SK-N-SH treated with all-trans-retinoic acid at 6 μM for 48 hours (cell line): ENCODE data around the gene IL31.

Source experiments
- ATAC-seq: fragments of 200-7000 bp; cut with Tn5 transposase; 3 replicates; pipeline ENCODE4 v1.9.1; 2020; ENCODE audit warnings: mild to moderate bottlenecking, moderate library complexity
- ARNTL ChIP-seq: fragments of 450-650 bp; formaldehyde crosslinking; IDR thresholded peaks from 2 replicates; pipeline ENCODE4 v1.5.0; 2020; ENCODE audit warnings: low read depth, mild to moderate bottlenecking, moderate library complexity, borderline replicate concordance
- BACH2 ChIP-seq: fragments of 250-450 bp; sonication (Bioruptor Pico); IDR thresholded peaks from 2 replicates; pipeline ENCODE4 v1.9.0; 2021; ENCODE audit warnings: mild to moderate bottlenecking, borderline replicate concordance
- CSDC2 ChIP-seq: fragments of 250-450 bp; sonication (Bioruptor Pico); IDR thresholded peaks from 2 replicates; pipeline ENCODE4 v1.5.0; 2020; ENCODE audit warnings: mild to moderate bottlenecking, moderate library complexity
- CSRNP3 ChIP-seq: fragments of 250-450 bp; sonication (Bioruptor Pico); IDR thresholded peaks from 2 replicates; pipeline ENCODE4 v1.5.1; 2021; ENCODE audit warnings: mild to moderate bottlenecking, moderate library complexity
- GLIS3 ChIP-seq: fragments of 250-450 bp; sonication (Bioruptor Pico); IDR thresholded peaks from 2 replicates; pipeline ENCODE4 v1.5.0; 2020; ENCODE audit warnings: mild to moderate bottlenecking, moderate library complexity
- ISL1 ChIP-seq: fragments of 250-450 bp; sonication (Bioruptor Pico); IDR thresholded peaks from 2 replicates; pipeline ENCODE4 v2.1.2; 2022; ENCODE audit warnings: mild to moderate bottlenecking, moderate library complexity
- OSR1 ChIP-seq: fragments of 250-450 bp; sonication (Bioruptor Pico); IDR thresholded peaks from 2 replicates; pipeline ENCODE4 v1.8.0; 2022; ENCODE audit warnings: moderate library complexity, mild to moderate bottlenecking, inconsistent platforms
- PATZ1 ChIP-seq: fragments of 250-450 bp; sonication (Bioruptor Pico); IDR thresholded peaks from 2 replicates; pipeline ENCODE4 v1.8.0; 2020; ENCODE audit warnings: mild to moderate bottlenecking, moderate library complexity, borderline replicate concordance
- POU6F1 ChIP-seq: fragments of 250-450 bp; sonication (Bioruptor Pico); IDR thresholded peaks from 2 replicates; pipeline ENCODE4 v1.8.0; 2021; ENCODE audit warnings: low read depth, mild to moderate bottlenecking, moderate library complexity, borderline replicate concordance
- PPARA ChIP-seq: fragments of 250-450 bp; sonication (Bioruptor Pico); IDR thresholded peaks from 2 replicates; pipeline ENCODE4 v1.5.0; 2020; ENCODE audit warnings: mild to moderate bottlenecking, borderline replicate concordance
- RARB ChIP-seq: fragments of 250-450 bp; sonication (Bioruptor Pico); IDR thresholded peaks from 2 replicates; pipeline ENCODE4 v1.8.0; 2021; ENCODE audit warnings: mild to moderate bottlenecking, moderate library complexity
- SNAI2 ChIP-seq: fragments of 250-450 bp; sonication (Bioruptor Pico); IDR thresholded peaks from 2 replicates; pipeline ENCODE4 v1.5.0; 2020; ENCODE audit warnings: mild to moderate bottlenecking, moderate library complexity
- TCF4 ChIP-seq: fragments of 250-450 bp; sonication (Bioruptor Pico); IDR thresholded peaks from 2 replicates; pipeline ENCODE4 v1.8.0; 2021; ENCODE audit warnings: mild to moderate bottlenecking, moderate library complexity, borderline replicate concordance
- TOX ChIP-seq: fragments of 250-450 bp; sonication (Bioruptor Pico); IDR thresholded peaks from 2 replicates; pipeline ENCODE4 v1.8.0; 2021; ENCODE audit warnings: mild to moderate bottlenecking, moderate library complexity, borderline replicate concordance
- ZC3H10 ChIP-seq: fragments of 250-450 bp; sonication (Bioruptor Pico); IDR thresholded peaks from 2 replicates; pipeline ENCODE4 v1.5.1; 2021; ENCODE audit warnings: mild to moderate bottlenecking, moderate library complexity
- ZFP3 ChIP-seq: fragments of 250-450 bp; sonication (Bioruptor Pico); IDR thresholded peaks from 2 replicates; pipeline ENCODE4 v1.5.0; 2020; ENCODE audit warnings: mild to moderate bottlenecking, moderate library complexity
- ZFP30 ChIP-seq: fragments of 450-650 bp; formaldehyde crosslinking; IDR thresholded peaks from 2 replicates; pipeline ENCODE4 v1.5.0; 2022; ENCODE audit warnings: mild to moderate bottlenecking, moderate library complexity
- ZNF565 ChIP-seq: fragments of 450-650 bp; formaldehyde crosslinking; conservative IDR thresholded peaks from 2 replicates; pipeline ENCODE4 v1.5.0; 2020; ENCODE audit warnings: low read depth, mild to moderate bottlenecking, moderate library complexity
- ZNF70 ChIP-seq: fragments of 450-650 bp; formaldehyde crosslinking; IDR thresholded peaks from 2 replicates; pipeline ENCODE4 v1.5.0; 2020; ENCODE audit warnings: mild to moderate bottlenecking, moderate library complexity
- ZNF8 ChIP-seq: fragments of 450-650 bp; formaldehyde crosslinking; IDR thresholded peaks from 2 replicates; pipeline ENCODE4 v1.5.0; 2020; ENCODE audit warnings: mild to moderate bottlenecking, moderate library complexity
- TF ChIP-seq, protein P1 (sequence below): fragments of 250-450 bp; sonication (Bioruptor Pico); IDR thresholded peaks from 2 replicates; pipeline ENCODE4 v1.5.1; 2020; ENCODE audit warnings: low read depth, mild to moderate bottlenecking, moderate library complexity

IL31 gene

GRCh38 chr12:122144885-122145284, 29.1 kb downstream of the IL31 start:
- ATAC-seq, result no peak

DNA sequence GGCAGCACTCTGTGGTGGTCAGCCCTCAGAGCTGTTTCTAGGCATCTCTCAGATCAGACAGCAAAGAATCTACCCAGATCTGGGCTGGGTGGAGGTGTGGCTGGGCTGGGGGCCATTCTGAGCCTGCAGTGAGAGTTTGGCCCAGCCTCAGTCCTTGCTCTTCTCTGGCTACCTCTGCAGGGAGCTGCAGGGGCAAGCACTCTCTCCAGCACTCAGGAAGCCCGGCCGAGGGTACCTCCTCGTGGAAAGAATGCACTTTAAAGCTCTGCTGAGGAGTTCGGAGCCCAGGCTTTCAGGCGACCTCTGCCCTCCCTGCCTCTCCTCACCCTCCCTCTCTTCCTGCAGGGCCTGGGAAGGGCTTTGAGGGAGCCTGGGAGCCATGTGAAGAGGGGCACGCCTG, 31.2 kb downstream of the IL31 start:
- no peak for ATAC-seq
- TF ChIP-seq CSDC2 (CRISPR knock-in tag) (no peak), GLIS3 (CRISPR knock-in tag) (no peak), ZNF565 (no peak)

More at GRCh38 chr12:122144885-122145284, 29.1 kb downstream of the IL31 start:
- no peak for TF ChIP-seq ZC3H10 (CRISPR knock-in tag)
- TF ChIP-seq TOX (CRISPR knock-in tag), result no peak
- no peak for TF ChIP-seq TCF4
- TF ChIP-seq OSR1 (CRISPR knock-in tag), result no peak
- no peak for TF ChIP-seq BACH2 (CRISPR knock-in tag)
- TF ChIP-seq, protein P1, sequence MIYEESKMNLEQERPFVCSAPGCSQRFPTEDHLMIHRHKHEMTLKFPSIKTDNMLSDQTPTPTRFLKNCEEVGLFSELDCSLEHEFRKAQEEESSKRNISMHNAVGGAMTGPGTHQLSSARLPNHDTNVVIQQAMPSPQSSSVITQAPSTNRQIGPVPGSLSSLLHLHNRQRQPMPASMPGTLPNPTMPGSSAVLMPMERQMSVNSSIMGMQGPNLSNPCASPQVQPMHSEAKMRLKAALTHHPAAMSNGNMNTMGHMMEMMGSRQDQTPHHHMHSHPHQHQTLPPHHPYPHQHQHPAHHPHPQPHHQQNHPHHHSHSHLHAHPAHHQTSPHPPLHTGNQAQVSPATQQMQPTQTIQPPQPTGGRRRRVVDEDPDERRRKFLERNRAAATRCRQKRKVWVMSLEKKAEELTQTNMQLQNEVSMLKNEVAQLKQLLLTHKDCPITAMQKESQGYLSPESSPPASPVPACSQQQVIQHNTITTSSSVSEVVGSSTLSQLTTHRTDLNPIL (CRISPR knock-in tag), result no peak
- no peak for TF ChIP-seq CSRNP3 (CRISPR knock-in tag)
- no peak for TF ChIP-seq CSDC2 (CRISPR knock-in tag)
- no peak for TF ChIP-seq ISL1
- TF ChIP-seq ZFP30 (CRISPR knock-in tag), result no peak
- no peak for TF ChIP-seq ARNTL (CRISPR knock-in tag)
- TF ChIP-seq ZFP3 (CRISPR knock-in tag), result no peak
- TF ChIP-seq SNAI2 (CRISPR knock-in tag), result no peak
- TF ChIP-seq ZNF8, result no peak
- TF ChIP-seq GLIS3 (CRISPR knock-in tag), result no peak
- no peak for TF ChIP-seq RARB (CRISPR knock-in tag)
- TF ChIP-seq, all 23 proteins: peak for 0

DNA sequence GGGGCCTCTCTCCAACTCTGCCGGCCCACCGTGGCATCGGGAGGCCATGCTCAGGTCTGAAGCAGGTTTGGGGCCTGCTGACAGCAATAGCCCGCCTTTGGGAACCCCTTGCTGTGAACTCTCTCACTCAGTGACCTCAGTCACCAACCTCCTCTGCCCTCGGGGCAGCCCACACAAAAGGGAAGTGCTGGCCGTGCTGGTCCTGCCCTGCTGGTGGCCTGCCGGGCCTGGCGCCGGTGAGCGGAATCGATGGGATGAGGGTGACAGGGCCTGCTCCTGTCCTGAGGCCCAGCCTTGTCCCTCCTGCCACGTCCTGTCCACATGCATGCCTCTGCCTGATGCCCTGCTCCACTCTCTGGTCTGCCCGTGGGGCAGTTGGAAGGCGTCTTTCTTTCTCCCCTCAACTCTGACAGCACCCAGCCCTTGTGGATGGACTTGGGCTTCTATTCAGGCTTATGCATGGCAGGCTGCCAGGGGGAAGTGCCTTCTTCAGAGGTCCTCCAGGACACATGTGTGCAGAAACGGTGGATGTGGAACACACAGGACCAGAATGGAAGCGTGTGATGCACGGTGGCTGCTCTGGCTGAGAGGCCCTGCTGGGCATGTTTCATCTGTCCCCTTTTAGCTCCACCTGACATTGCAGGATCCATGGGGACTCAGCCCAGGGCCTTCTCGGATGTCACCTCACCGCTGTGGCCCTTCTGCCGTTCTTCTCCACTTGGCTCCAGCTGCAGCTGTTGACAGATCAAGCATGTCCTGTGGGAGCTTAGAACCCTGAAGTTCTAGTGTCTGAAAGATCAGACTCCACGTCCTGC, 31.9 kb downstream of the IL31 start:
- no peak for ATAC-seq
- TF ChIP-seq ISL1 (no peak), ZFP3 (CRISPR knock-in tag) (no peak), POU6F1 (CRISPR knock-in tag) (no peak), TOX (CRISPR knock-in tag) (no peak), ZNF565 (no peak), ZNF70 (no peak), PATZ1 (CRISPR knock-in tag) (no peak), OSR1 (CRISPR knock-in tag) (no peak), ARNTL (CRISPR knock-in tag) (no peak), ZNF8 (no peak), GLIS3 (CRISPR knock-in tag) (no peak), PPARA (CRISPR knock-in tag) (no peak), RARB (CRISPR knock-in tag) (no peak), BACH2 (CRISPR knock-in tag) (no peak), TCF4 (no peak), SNAI2 (CRISPR knock-in tag) (no peak)
- TF ChIP-seq, protein P1 (CRISPR knock-in tag), result no peak
